ENCODE results near the gene MEX3C. TPM values are rescaled to one million over a fixed set of nuclear protein-coding genes. Genes with fewer than 3 reads are reported as not detected.

The MEX3C gene
- total and polyA plus RNA-seq, 2 of the 4 experiments (the other 2 are of a cell fraction), result 26.0 to 50.9 TPM

DNA sequence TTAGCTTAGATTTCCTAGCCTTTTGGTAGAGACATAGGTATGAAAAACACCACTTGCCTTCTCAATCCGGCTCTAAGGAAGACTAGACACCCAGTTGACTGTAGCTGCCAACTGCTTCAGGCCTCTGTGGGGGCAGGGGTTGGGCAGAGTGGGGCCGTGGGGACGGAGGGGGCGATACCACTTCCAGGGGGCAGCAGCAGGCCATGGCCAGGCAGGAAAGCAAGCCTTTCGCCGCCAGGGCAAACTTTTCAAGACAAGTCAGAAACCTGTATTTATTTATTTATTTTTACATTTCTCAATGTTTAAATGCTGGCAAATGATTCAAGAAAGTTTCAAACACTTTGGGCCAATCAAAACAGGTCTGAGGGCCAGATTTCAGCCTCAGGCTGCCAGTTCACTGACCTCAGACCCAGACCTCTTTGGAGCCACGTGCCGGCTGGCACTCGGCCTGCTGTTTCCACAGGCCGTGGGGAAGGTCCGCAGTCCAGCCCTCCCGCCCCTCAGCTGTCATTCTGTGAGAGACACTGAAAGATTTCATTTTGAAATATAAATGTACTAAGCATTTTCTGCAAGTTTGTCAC, 63.8 kb downstream of the MEX3C start:
- no peak overlapping the region for H4K8ac ChIP-seq (ENCODE audit: low read depth in 2 of 2, low read length in 2 of 2)
- peaks cover 3% of the 10 kb centered on the region for H3K9me3 ChIP-seq (ENCODE audit: control insufficient read depth, insufficient read depth, low read length)
- H3K56ac ChIP-seq (ENCODE audit: extremely low read depth, insufficient read depth, low read length), result no peak overlapping the region
- 30% methylated on average over 2 of the region's 12 CpGs; no CpG with 5 or more reads in 1 of the 2 experiments for WGBS, 2 experiments (ENCODE audit: extremely low coverage in 2 of 2, insufficient read length in 1 of 2)
- no peak overlapping the region for H2BK120ac ChIP-seq (ENCODE audit: low read depth, low read length)
- dilution Hi-C loops (cut with HindIII; ENCODE audit: low sequenced_read_pairs, unreplicated experiment) (no loop called here), in situ Hi-C loops (cut with MboI; ENCODE audit: low sequenced_read_pairs) (no loop called here), intact Hi-C loops (cut with micrococcal nuclease) (no loop called here)
- H4K20me1 ChIP-seq (ENCODE audit: insufficient read depth, low read length), result no peaks in the 10 kb centered on the region
- no peak overlapping the region for H3K23ac ChIP-seq (ENCODE audit: low read depth, low read length)
- H3K36me3 ChIP-seq (ENCODE audit: control insufficient read depth, insufficient read depth, low read length), result no peaks in the 10 kb centered on the region
- H3K14ac ChIP-seq (replicated peaks; ENCODE audit: low read depth, low read length), result no peak overlapping the region
- no peaks in the 10 kb centered on the region for H3K4me1 ChIP-seq (ENCODE audit: control insufficient read depth, insufficient read depth, low read length)
- no peaks in the 10 kb centered on the region for H3K9me1 ChIP-seq (ENCODE audit: insufficient read depth, low read length)
- H3K79me1 ChIP-seq (ENCODE audit: low read depth in 1 of 2, low read length in 2 of 2), result no peaks in the 10 kb centered on the region
- H3K18ac ChIP-seq (ENCODE audit: low read depth, low read length), result no peak overlapping the region
- H3K27ac ChIP-seq (ENCODE audit: insufficient read depth, low read length), result no peak overlapping the region
- no peak for TF ChIP-seq MAFK (IDR thresholded peaks at IDR 0.05; ENCODE audit: low read depth, low read length)
- TF ChIP-seq RCOR1 (IDR thresholded peaks at IDR 0.05; ENCODE audit: insufficient replicate concordance, low read length), result no peak
- TF ChIP-seq FOS (IDR thresholded peaks at IDR 0.05; ENCODE audit: low read depth, low read length), result no peak
- TF ChIP-seq CEBPB (IDR thresholded peaks at IDR 0.05; ENCODE audit: low read depth, low read length), result no peak
- no TSS peak for BruUV-seq (replicated peaks)
- no peak overlapping the region for H3K4ac ChIP-seq (ENCODE audit: low read depth, low read length)
- DNase-seq (no peak), ATAC-seq (ENCODE audit: low read depth) (no peak)
- no peak overlapping the region for H2AFZ ChIP-seq (replicated peaks; ENCODE audit: low read length, poor library complexity)
- no peak overlapping the region for H2AK5ac ChIP-seq (ENCODE audit: low read depth, low read length)
- H2AK9ac ChIP-seq (replicated peaks; ENCODE audit: low read depth, low read length, poor library complexity), result no peak overlapping the region
- H4K5ac ChIP-seq (ENCODE audit: low read depth, low read length), result no peak overlapping the region
- no peak overlapping the region for H3K4me2 ChIP-seq (ENCODE audit: low read depth, low read length)
- H2BK15ac ChIP-seq (ENCODE audit: low read depth, low read length), result no peak overlapping the region
- H3K27me3 ChIP-seq (ENCODE audit: control insufficient read depth, insufficient read depth, low read length), result no peaks in the 10 kb centered on the region
- no peak overlapping the region for H3K9ac ChIP-seq (ENCODE audit: low read depth, low read length)
- POLR2A ChIA-PET (ENCODE audit: unreplicated experiment), result no interaction called here
- H2BK5ac ChIP-seq (ENCODE audit: low read depth, low read length, poor library complexity, severe bottlenecking), result no peak overlapping the region
- CTCF ChIA-PET, result interaction anchor here (0.5 kb wide), 1 partner anchor 297 kb away, joined by 3 read pairs; no protein-coding TSS in a partner anchor
- no peak overlapping the region for H2BK20ac ChIP-seq (ENCODE audit: low read depth, low read length)
- no peak overlapping the region for H3K4me3 ChIP-seq (ENCODE audit: insufficient read depth, low read depth, low read length)
- H4K91ac ChIP-seq (ENCODE audit: insufficient read depth, low read depth, low read length), result no peak overlapping the region
